ES-I3 (cell line): ENCODE data around the gene ANKRD17.

ENCODE experiments used
- H3K36me3 ChIP-seq: 2 replicates; pipeline ENCODE4 v1.6.1; 2013; ENCODE audit warnings: mild to moderate bottlenecking, low read length, control low read depth, moderate library complexity; ENCODE audit not compliant: insufficient read depth
- H3K4me1 ChIP-seq: 2 replicates; pipeline ENCODE4 v1.6.1; 2013; ENCODE audit warnings: mild to moderate bottlenecking, control low read depth, low read length; ENCODE audit not compliant: insufficient read depth
- H3K9ac ChIP-seq: 2 replicates; pipeline ENCODE4 v1.6.1; 2013; ENCODE audit warnings: low read depth, mild to moderate bottlenecking, low read length, moderate library complexity
- H3K9me3 ChIP-seq: 2 replicates; pipeline ENCODE4 v1.6.1; 2013; ENCODE audit warnings: mild to moderate bottlenecking, low read length, moderate library complexity; ENCODE audit not compliant: control insufficient read depth, insufficient read depth

ANKRD17 gene

GRCh38 chr4:73098016-73098415, 160.6 kb downstream of the ANKRD17 start:
- H3K36me3 ChIP-seq = peaks cover 15% of the 10 kb centered on the region
- no peaks in the 10 kb centered on the region for H3K9me3 ChIP-seq
- no peaks in the 10 kb centered on the region for H3K4me1 ChIP-seq
- H3K9ac ChIP-seq = no peak overlapping the region

GRCh38 chr4:73092868-73093267, 165.7 kb downstream of the ANKRD17 start:
- H3K9ac ChIP-seq = no peak overlapping the region
- no peaks in the 10 kb centered on the region for H3K9me3 ChIP-seq
- peaks cover 17% of the 10 kb centered on the region for H3K36me3 ChIP-seq
- H3K4me1 ChIP-seq = no peaks in the 10 kb centered on the region

- H3K36me3 ChIP-seq = peaks cover 17% of the 10 kb centered on the region
Measured at GRCh38 chr4:73090738-73091137, 167.9 kb downstream of the ANKRD17 start.

GRCh38 chr4:73087871-73088270, 170.7 kb downstream of the ANKRD17 start:
- Histone ChIP-seq H3K36me3 (peaks cover 17% of the 10 kb centered on the region), H3K9ac (no peak overlapping the region), H3K9me3 (no peaks in the 10 kb centered on the region), H3K4me1 (no peaks in the 10 kb centered on the region)

More at GRCh38 chr4:73090738-73091137, 167.9 kb downstream of the ANKRD17 start:
- no peaks in the 10 kb centered on the region for H3K9me3 ChIP-seq
- H3K4me1 ChIP-seq = no peaks in the 10 kb centered on the region
- H3K9ac ChIP-seq = no peak overlapping the region

- Histone ChIP-seq H3K9ac (no peak overlapping the region), H3K4me1 (no peaks in the 10 kb centered on the region), H3K36me3 (peaks cover 9% of the 10 kb centered on the region)
Measured at GRCh38 chr4:73086095-73086868, 172.3 kb downstream of the ANKRD17 start.

GRCh38 chr4:73080789-73081188, 177.8 kb downstream of the ANKRD17 start:
- Histone ChIP-seq H3K36me3 (peaks cover 5% of the 10 kb centered on the region), H3K9me3 (no peaks in the 10 kb centered on the region), H3K4me1 (no peaks in the 10 kb centered on the region), H3K9ac (no peak overlapping the region)

More at GRCh38 chr4:73086095-73086868, 172.3 kb downstream of the ANKRD17 start:
- no peaks in the 10 kb centered on the region for H3K9me3 ChIP-seq

- H3K9ac ChIP-seq = no peak overlapping the region
- H3K4me1 ChIP-seq = no peaks in the 10 kb centered on the region
- H3K9me3 ChIP-seq = no peaks in the 10 kb centered on the region
- H3K36me3 ChIP-seq = peaks cover 5% of the 10 kb centered on the region
Measured at GRCh38 chr4:73075832-73076231, 182.8 kb downstream of the ANKRD17 start.

GRCh38 chr4:73070074-73070390, 188.6 kb downstream of the ANKRD17 start:
- H3K4me1 ChIP-seq = no peaks in the 10 kb centered on the region
- H3K9me3 ChIP-seq = no peaks in the 10 kb centered on the region
- H3K9ac ChIP-seq = peak overlapping the region; percentile 88
- H3K36me3 ChIP-seq = peaks cover 5% of the 10 kb centered on the region; the same call in 1 of the 2 replicates

- no peaks in the 10 kb centered on the region for H3K4me1 ChIP-seq
Measured at GRCh38 chr4:73069338-73070073, 189.1 kb downstream of the ANKRD17 start, which contains the start of gene COX18. COX18 (minus strand) TSS chr4:73069716; CDS start chr4:73069649, 67 bp downstream.

GRCh38 chr4:73068491-73069337, 189.9 kb downstream of the ANKRD17 start:
- Histone ChIP-seq H3K9me3 (no peaks in the 10 kb centered on the region), H3K4me1 (no peaks in the 10 kb centered on the region), H3K36me3 (peaks cover 14% of the 10 kb centered on the region), H3K9ac (peak overlapping the region; percentile 88)

More at GRCh38 chr4:73069338-73070073, 189.1 kb downstream of the ANKRD17 start, which contains the start of gene COX18:
- Histone ChIP-seq H3K36me3 (peaks cover 7% of the 10 kb centered on the region), H3K9me3 (no peaks in the 10 kb centered on the region), H3K9ac (peak within 1 kb of the TSS; percentile 88)

- Histone ChIP-seq H3K36me3 (peaks cover 17% of the 10 kb centered on the region), H3K4me1 (no peaks in the 10 kb centered on the region), H3K9ac (peak overlapping the region; percentile 88), H3K9me3 (no peaks in the 10 kb centered on the region)
Measured at GRCh38 chr4:73067971-73068394, 190.6 kb downstream of the ANKRD17 start.

- H3K9me3 ChIP-seq = no peaks in the 10 kb centered on the region
- H3K9ac ChIP-seq = no peak overlapping the region
- H3K36me3 ChIP-seq = peaks cover 17% of the 10 kb centered on the region
- H3K4me1 ChIP-seq = no peaks in the 10 kb centered on the region
Measured at GRCh38 chr4:73066928-73067327, 191.7 kb downstream of the ANKRD17 start.

- H3K9ac ChIP-seq = no peak overlapping the region
- no peaks in the 10 kb centered on the region for H3K9me3 ChIP-seq
- H3K4me1 ChIP-seq = no peaks in the 10 kb centered on the region
- peaks cover 17% of the 10 kb centered on the region for H3K36me3 ChIP-seq
Measured at GRCh38 chr4:73066445-73066844, 192.2 kb downstream of the ANKRD17 start.

- peaks cover 20% of the 10 kb centered on the region for H3K36me3 ChIP-seq
- no peaks in the 10 kb centered on the region for H3K9me3 ChIP-seq
- H3K9ac ChIP-seq = no peak overlapping the region
- H3K4me1 ChIP-seq = no peaks in the 10 kb centered on the region
Measured at GRCh38 chr4:73064536-73064935, 194.1 kb downstream of the ANKRD17 start.
